MM.1S (cell line): ENCODE measurements around the gene APLP2.

Source experiments
- CTCF ChIP-seq: fragments of 300-600 bp; sonication (generic); IDR thresholded peaks from 2 replicates; pipeline ENCODE4 v1.5.1; 2016; ENCODE audit warnings: antibody characterized with exemption, low read length, mixed read lengths
- EZH2 ChIP-seq: fragments of 300-600 bp; sonication (generic); optimal IDR thresholded peaks from 2 replicates; pipeline ENCODE3; 2017; ENCODE audit warnings: low read depth, mild to moderate bottlenecking, antibody characterized with exemption, low read length, mixed read lengths
- EZH2phosphoT487 ChIP-seq: fragments of 300-600 bp; sonication (generic); IDR thresholded peaks from 2 replicates; pipeline ENCODE4 v1.6.1; 2018; ENCODE audit warnings: antibody characterized with exemption, low read length

- no peak for TF ChIP-seq CTCF
- no peak for TF ChIP-seq EZH2
- TF ChIP-seq EZH2phosphoT487: no peak
Measured at GRCh38 chr11:130179396-130180306, 110.0 kb downstream of the APLP2 start.
